Measurements from ENCODE around the gene FBXL12.

- TF ChIP-seq CTCF (IDR thresholded peaks at IDR 0.05) = no peak
- no peak for TF ChIP-seq POLR2A (IDR thresholded peaks at IDR 0.05)
Measured at GRCh38 chr19:9865732-9866501, 47.0 kb upstream of the FBXL12 start.

All from thyroid gland (tissue), 4 donors.